Measurements from ENCODE around the gene ZNF385D.

The ZNF385D gene

GRCh38 chr3:21747376-21747775 lies 3.6 kb downstream of the ZNF385D start:
- H3K27ac ChIP-seq = no peak overlapping the region
- no peak for TF ChIP-seq CTCF (conservative IDR thresholded peaks at IDR 0.05; ENCODE audit: low read depth)
- CTCF ChIA-PET = interaction anchor here (0.6 kb wide), 1 partner anchor 1433 kb away, joined by 3 read pairs; no protein-coding TSS in a partner anchor
- no peak for DNase-seq (ENCODE audit: low spot score)
- POLR2A ChIA-PET (ENCODE audit: low non-redundant PET) = no interaction called here

- POLR2A ChIA-PET (ENCODE audit: low non-redundant PET) = no interaction called here
- DNase-seq (ENCODE audit: low spot score) = no peak
- CTCF ChIA-PET = no interaction called here
- H3K27ac ChIP-seq = no peak overlapping the region
- no peak for TF ChIP-seq CTCF (conservative IDR thresholded peaks at IDR 0.05; ENCODE audit: low read depth)
These were observed 5.0 kb downstream of the ZNF385D start for GRCh38 chr3:21745966-21746365.

GRCh38 chr3:21744793-21745192 lies 6.2 kb downstream of the ZNF385D start:
- CTCF ChIA-PET = no interaction called here
- DNase-seq (ENCODE audit: low spot score) = no peak
- POLR2A ChIA-PET (ENCODE audit: low non-redundant PET) = no interaction called here
- no peak for TF ChIP-seq CTCF (conservative IDR thresholded peaks at IDR 0.05; ENCODE audit: low read depth)
- H3K27ac ChIP-seq = no peak overlapping the region

GRCh38 chr3:21738935-21739702 lies 11.9 kb downstream of the ZNF385D start:
- ChIA-PET CTCF (no interaction called here), POLR2A (ENCODE audit: low non-redundant PET) (no interaction called here)
- H3K27ac ChIP-seq = no peak overlapping the region

GRCh38 chr3:21738283-21738682 lies 12.7 kb downstream of the ZNF385D start:
- ChIA-PET CTCF (no interaction called here), POLR2A (ENCODE audit: low non-redundant PET) (no interaction called here)
- no peak for DNase-seq (ENCODE audit: low spot score)
- H3K27ac ChIP-seq = no peak overlapping the region
- TF ChIP-seq CTCF (conservative IDR thresholded peaks at IDR 0.05; ENCODE audit: low read depth) = no peak

More at GRCh38 chr3:21738935-21739702, 11.9 kb downstream of the ZNF385D start:
- no peak for DNase-seq (ENCODE audit: low spot score)
- TF ChIP-seq CTCF (conservative IDR thresholded peaks at IDR 0.05; ENCODE audit: low read depth) = no peak

- H3K27ac ChIP-seq = no peak overlapping the region
- DNase-seq (ENCODE audit: low spot score) = no peak
- ChIA-PET CTCF (interaction anchor here (0.6 kb wide), 1 partner anchor 71 kb away, joined by 3 read pairs; no protein-coding TSS in a partner anchor), POLR2A (ENCODE audit: low non-redundant PET) (no interaction called here)
- no peak for TF ChIP-seq CTCF (conservative IDR thresholded peaks at IDR 0.05; ENCODE audit: low read depth)
These were observed 16.3 kb downstream of the ZNF385D start for GRCh38 chr3:21734746-21735145.

All from RWPE1 (cell line).